ENCODE measurements around the gene LRIT1. TPM values are rescaled to one million over a fixed set of nuclear protein-coding genes. Genes with fewer than 3 reads are reported as not detected.

The LRIT1 gene
- polyA plus RNA-seq, 1 donor (not counting 4 experiments of a cell fraction or from before 2014, with no cell fraction given), result not detected

DNA sequence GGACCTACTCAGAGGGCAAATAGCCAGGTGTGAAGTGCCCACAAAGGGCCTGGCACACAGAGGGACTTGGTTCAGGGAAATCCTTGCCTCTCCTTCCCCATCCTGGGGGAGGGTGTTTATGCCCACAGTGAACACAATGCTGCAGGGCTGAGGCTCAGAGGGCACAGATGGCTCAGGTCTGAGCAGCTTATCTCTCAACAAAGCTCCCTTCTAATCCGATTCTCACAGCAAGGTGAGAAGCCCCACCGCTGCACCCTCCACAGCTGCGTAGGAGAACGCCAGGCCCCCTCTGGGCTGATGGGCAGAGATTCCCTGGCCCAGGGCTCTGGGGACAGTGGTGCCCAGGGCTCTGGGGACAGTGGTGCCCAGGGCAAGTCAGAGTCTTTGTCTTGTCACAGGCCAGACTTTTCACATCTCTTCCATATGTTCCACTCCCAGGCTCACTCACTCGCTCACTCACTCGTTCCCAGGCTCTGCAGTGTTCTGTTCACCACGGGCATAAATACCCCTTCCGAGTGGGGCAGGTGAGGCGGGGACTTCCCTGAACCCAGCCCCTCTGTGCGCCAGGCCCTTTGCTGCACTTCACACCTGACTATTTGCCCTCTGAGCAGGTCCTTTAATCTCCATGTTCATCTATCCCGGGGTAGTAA, 55.7 kb downstream of the LRIT1 start:
- H3K9me3 ChIP-seq (ENCODE audit: control insufficient read depth, low read depth, low read length), result no peaks in the 10 kb centered on the region
- H3K9ac ChIP-seq (ENCODE audit: control insufficient read depth, extremely low read depth, insufficient read depth, low read length), result no peak overlapping the region
- FAIRE-seq (no peak), DNase-seq (ENCODE audit: low read depth, low spot score) (no peak)
- no peaks in the 10 kb centered on the region for H3K9me1 ChIP-seq (ENCODE audit: control insufficient read depth, extremely low read depth, insufficient read depth, low read length)
- TF ChIP-seq, protein P1, sequence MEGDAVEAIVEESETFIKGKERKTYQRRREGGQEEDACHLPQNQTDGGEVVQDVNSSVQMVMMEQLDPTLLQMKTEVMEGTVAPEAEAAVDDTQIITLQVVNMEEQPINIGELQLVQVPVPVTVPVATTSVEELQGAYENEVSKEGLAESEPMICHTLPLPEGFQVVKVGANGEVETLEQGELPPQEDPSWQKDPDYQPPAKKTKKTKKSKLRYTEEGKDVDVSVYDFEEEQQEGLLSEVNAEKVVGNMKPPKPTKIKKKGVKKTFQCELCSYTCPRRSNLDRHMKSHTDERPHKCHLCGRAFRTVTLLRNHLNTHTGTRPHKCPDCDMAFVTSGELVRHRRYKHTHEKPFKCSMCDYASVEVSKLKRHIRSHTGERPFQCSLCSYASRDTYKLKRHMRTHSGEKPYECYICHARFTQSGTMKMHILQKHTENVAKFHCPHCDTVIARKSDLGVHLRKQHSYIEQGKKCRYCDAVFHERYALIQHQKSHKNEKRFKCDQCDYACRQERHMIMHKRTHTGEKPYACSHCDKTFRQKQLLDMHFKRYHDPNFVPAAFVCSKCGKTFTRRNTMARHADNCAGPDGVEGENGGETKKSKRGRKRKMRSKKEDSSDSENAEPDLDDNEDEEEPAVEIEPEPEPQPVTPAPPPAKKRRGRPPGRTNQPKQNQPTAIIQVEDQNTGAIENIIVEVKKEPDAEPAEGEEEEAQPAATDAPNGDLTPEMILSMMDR (optimal IDR thresholded peaks at IDR 0.05 in 1 of 3, IDR thresholded peaks at IDR 0.05 in 1 of 3, conservative IDR thresholded peaks at IDR 0.05 in 1 of 3; ENCODE audit: extremely low read depth in 1 of 3, insufficient read depth in 2 of 3, low read length in 3 of 3), result no peak
- TF ChIP-seq EZH2 (IDR thresholded peaks at IDR 0.05; ENCODE audit: low read length), result no peak
- no peaks in the 10 kb centered on the region for H3K27me3 ChIP-seq (ENCODE audit: control insufficient read depth, extremely low read depth, insufficient read depth, low read length)
- H2AFZ ChIP-seq (ENCODE audit: control insufficient read depth, low read length), result no peak overlapping the region
- dilution Hi-C loops (cut with MboI; ENCODE audit: extremely low pct_ligation_motif_present, low sequenced_read_pairs), result no loop called here
- H3K79me2 ChIP-seq (ENCODE audit: control insufficient read depth, insufficient read depth, low read length), result no peaks in the 10 kb centered on the region
- no peaks in the 10 kb centered on the region for H3K4me1 ChIP-seq (ENCODE audit: control insufficient read depth, extremely low read depth, insufficient read depth, low read length)
- no peak overlapping the region for H3K4me3 ChIP-seq (ENCODE audit: control insufficient read depth in 2 of 3, extremely low read depth in 1 of 3, insufficient read depth in 2 of 3, low read depth in 1 of 3, low read length in 3 of 3)
- no peak overlapping the region for H3K4me2 ChIP-seq (ENCODE audit: control insufficient read depth, extremely low read depth, insufficient read depth, low read depth, low read length)
- H4K20me1 ChIP-seq (ENCODE audit: control insufficient read depth, extremely low read depth, insufficient read depth, low read length), result no peaks in the 10 kb centered on the region
- H3K36me3 ChIP-seq (ENCODE audit: control insufficient read depth in 2 of 2, extremely low read depth in 1 of 2, insufficient read depth in 2 of 2, low read length in 2 of 2), result no peaks in the 10 kb centered on the region
- H3K27ac ChIP-seq (ENCODE audit: control insufficient read depth, insufficient read depth, low read length), result no peak overlapping the region

DNA sequence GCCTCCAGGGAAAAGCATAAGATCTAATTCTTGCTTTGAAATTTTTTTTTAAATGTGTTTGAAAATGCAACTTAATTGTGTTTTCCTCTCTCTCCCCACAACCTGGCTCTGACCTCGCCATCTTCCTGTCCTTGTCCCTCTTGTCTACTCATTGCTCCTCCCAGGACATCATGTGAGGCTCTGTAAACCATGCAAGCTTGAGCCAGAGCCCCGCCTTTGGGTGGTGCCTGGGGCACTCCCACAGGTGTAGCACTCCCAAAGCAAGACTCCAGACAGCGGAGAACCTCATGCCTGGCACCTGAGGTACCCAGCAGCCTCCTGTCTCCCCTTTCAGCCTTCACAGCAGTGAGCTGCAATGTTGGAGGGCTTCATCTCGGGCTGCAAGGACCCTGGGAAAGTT, 56.8 kb downstream of the LRIT1 start:
- no peak overlapping the region for H3K9ac ChIP-seq (ENCODE audit: control insufficient read depth, extremely low read depth, insufficient read depth, low read length)
- no peak for FAIRE-seq
- H3K27ac ChIP-seq (ENCODE audit: control insufficient read depth, insufficient read depth, low read length), result no peak overlapping the region
- no peaks in the 10 kb centered on the region for H4K20me1 ChIP-seq (ENCODE audit: control insufficient read depth, extremely low read depth, insufficient read depth, low read length)
- H3K4me2 ChIP-seq (ENCODE audit: control insufficient read depth, extremely low read depth, insufficient read depth, low read depth, low read length), result no peak overlapping the region
- TF ChIP-seq, protein P1 (optimal IDR thresholded peaks at IDR 0.05 in 1 of 3, IDR thresholded peaks at IDR 0.05 in 1 of 3, conservative IDR thresholded peaks at IDR 0.05 in 1 of 3; ENCODE audit: extremely low read depth in 1 of 3, insufficient read depth in 2 of 3, low read length in 3 of 3), result no peak
- TF ChIP-seq EZH2 (IDR thresholded peaks at IDR 0.05; ENCODE audit: low read length), result no peak
- no peaks in the 10 kb centered on the region for H3K36me3 ChIP-seq (ENCODE audit: control insufficient read depth in 2 of 2, extremely low read depth in 1 of 2, insufficient read depth in 2 of 2, low read length in 2 of 2)
- no peaks in the 10 kb centered on the region for H3K79me2 ChIP-seq (ENCODE audit: control insufficient read depth, insufficient read depth, low read length)
- H3K4me3 ChIP-seq (ENCODE audit: control insufficient read depth in 2 of 3, extremely low read depth in 1 of 3, insufficient read depth in 2 of 3, low read depth in 1 of 3, low read length in 3 of 3), result no peak overlapping the region
- dilution Hi-C loops (cut with MboI; ENCODE audit: extremely low pct_ligation_motif_present, low sequenced_read_pairs), result no loop called here
- H2AFZ ChIP-seq (ENCODE audit: control insufficient read depth, low read length), result no peak overlapping the region
- no peaks in the 10 kb centered on the region for H3K9me1 ChIP-seq (ENCODE audit: control insufficient read depth, extremely low read depth, insufficient read depth, low read length)
- peaks cover 3% of the 10 kb centered on the region for H3K4me1 ChIP-seq (ENCODE audit: control insufficient read depth, extremely low read depth, insufficient read depth, low read length)
- no peaks in the 10 kb centered on the region for H3K27me3 ChIP-seq (ENCODE audit: control insufficient read depth, extremely low read depth, insufficient read depth, low read length)
- no peak for DNase-seq (ENCODE audit: low read depth, low spot score)
- H3K9me3 ChIP-seq (ENCODE audit: control insufficient read depth, low read depth, low read length), result no peaks in the 10 kb centered on the region
